8988T (cell line): ENCODE measurements around the gene DLGAP5.

Experiments
- DNase-seq: peaks from one replicate; pipeline ENCODE4 v3.0.0; 2011

Gene DLGAP5

GRCh38 chr14:55191203-55192053 lies at the start of gene DLGAP5:
Gene DLGAP5, minus strand, starts transcription at chr14:55191585. Its CDS starts 2,406 bp downstream, at chr14:55189179.
- DNase-seq, result peak; percentile 58

GRCh38 chr14:55240526-55241178 lies 49.3 kb upstream of the DLGAP5 start:
- no peak for DNase-seq

GRCh38 chr14:55239320-55239719 lies 47.9 kb upstream of the DLGAP5 start:
- no peak for DNase-seq

GRCh38 chr14:55238019-55238680 lies 46.8 kb upstream of the DLGAP5 start:
- no peak for DNase-seq

GRCh38 chr14:55233591-55233990 lies 42.2 kb upstream of the DLGAP5 start:
- DNase-seq, result no peak

- no peak for DNase-seq
Measured at GRCh38 chr14:55228261-55228660, 36.9 kb upstream of the DLGAP5 start.

GRCh38 chr14:55223364-55223763 lies 32.0 kb upstream of the DLGAP5 start:
- DNase-seq, result no peak

GRCh38 chr14:55221968-55222367 lies 30.6 kb upstream of the DLGAP5 start:
- no peak for DNase-seq

GRCh38 chr14:55221186-55221585 lies 29.8 kb upstream of the DLGAP5 start:
- no peak for DNase-seq

- DNase-seq, result no peak
Measured at GRCh38 chr14:55220230-55220629, 28.8 kb upstream of the DLGAP5 start.

- DNase-seq, result no peak
Measured at GRCh38 chr14:55212634-55213033, 21.2 kb upstream of the DLGAP5 start.

GRCh38 chr14:55207832-55208231 lies 16.4 kb upstream of the DLGAP5 start:
- DNase-seq, result no peak

GRCh38 chr14:55206175-55206693 lies 14.8 kb upstream of the DLGAP5 start:
- no peak for DNase-seq

GRCh38 chr14:55201219-55202101 lies 10.1 kb upstream of the DLGAP5 start:
- DNase-seq, result no peak

- no peak for DNase-seq
Measured at GRCh38 chr14:55200651-55201050, 9.3 kb upstream of the DLGAP5 start.

GRCh38 chr14:55198749-55199148 lies 7.4 kb upstream of the DLGAP5 start:
- no peak for DNase-seq

- no peak for DNase-seq
Measured at GRCh38 chr14:55194656-55195355, 3.4 kb upstream of the DLGAP5 start.

- DNase-seq, result no peak
Measured at GRCh38 chr14:55192054-55192621, 753 bp upstream of the DLGAP5 start.

GRCh38 chr14:55190906-55191202 lies 531 bp downstream of the DLGAP5 start:
- no peak for DNase-seq

- no peak for DNase-seq
Measured at GRCh38 chr14:55188686-55189295, 2.6 kb downstream of the DLGAP5 start.

- DNase-seq, result no peak
Measured at GRCh38 chr14:55180434-55180833, 11.0 kb downstream of the DLGAP5 start.
